IMR-90 (cell line): ENCODE measurements around the gene ASPRV1. TPM values are rescaled to one million over a fixed set of nuclear protein-coding genes. Genes with fewer than 3 reads are reported as not detected.

Experiments used
- ATAC-seq: fragments of 200-7000 bp; cut with Tn5 transposase; 2 replicates; pipeline ENCODE4 v1.9.1; 2020; ENCODE audit warnings: low read depth, mild to moderate bottlenecking, moderate library complexity
- BruUV-seq: library from RNA; stranded (reverse); fragments of 400-500 nt; replicated peaks from 2 replicates; lab custom pipeline; 2021; lab: Mats Ljungman, UMichigan
- CTCF ChIA-PET: fragments of 300-600 bp; formaldehyde crosslinking; extraction: SDS; loops from one replicate; lab custom pipeline; 2021; ENCODE audit warnings: antibody characterized with exemption; lab: Yijun Ruan, JAX
- POLR2A ChIA-PET: fragments of 300-600 bp; sonication (Branson Sonifier 250); formaldehyde crosslinking; loops from one replicate; lab custom pipeline; 2022; ENCODE audit warnings: antibody characterized with exemption; ENCODE audit not compliant: unreplicated experiment; lab: Charles Lee
- DNase-seq: peaks from one replicate; pipeline ENCODE4 v3.0.0; 2013
- H2AFZ ChIP-seq: replicated peaks from 2 replicates; pipeline ENCODE3; 2013; ENCODE audit warnings: low read length, mild to moderate bottlenecking; ENCODE audit not compliant: poor library complexity
- H2AK5ac ChIP-seq: 2 replicates; pipeline ENCODE4 v1.6.1; 2013; ENCODE audit warnings: low read depth, low read length, inconsistent platforms
- H2AK9ac ChIP-seq: replicated peaks from 2 replicates; pipeline ENCODE3; 2013; ENCODE audit warnings: mild to moderate bottlenecking, low read depth, low read length, moderate library complexity; ENCODE audit not compliant: poor library complexity
- H2BK120ac ChIP-seq: 2 replicates; pipeline ENCODE4 v1.6.1; 2013; ENCODE audit warnings: low read depth, low read length, inconsistent platforms
- H2BK15ac ChIP-seq: 3 replicates; pipeline ENCODE4 v1.6.1; 2013; ENCODE audit warnings: low read depth, low read length, inconsistent platforms
- H2BK20ac ChIP-seq: 2 replicates; pipeline ENCODE4 v1.6.1; 2013; ENCODE audit warnings: low read depth, mild to moderate bottlenecking, inconsistent platforms, low read length, moderate library complexity
- H2BK5ac ChIP-seq: 2 replicates; pipeline ENCODE4 v1.6.1; 2013; ENCODE audit warnings: mild to moderate bottlenecking, low read depth, low read length, inconsistent platforms; ENCODE audit not compliant: poor library complexity, severe bottlenecking
- H3K14ac ChIP-seq: replicated peaks from 2 replicates; pipeline ENCODE4 v1.6.1; 2013; ENCODE audit warnings: low read depth, low read length, inconsistent platforms
- H3K18ac ChIP-seq: 2 replicates; pipeline ENCODE4 v1.6.1; 2013; ENCODE audit warnings: low read depth, low read length, control low read depth
- H3K23ac ChIP-seq: 2 replicates; pipeline ENCODE4 v1.6.1; 2013; ENCODE audit warnings: low read depth, low read length, inconsistent platforms
- H3K27ac ChIP-seq: 2 replicates; pipeline ENCODE4 v1.5.1; 2013; ENCODE audit warnings: mild to moderate bottlenecking, control low read depth, low read length; ENCODE audit not compliant: insufficient read depth
- H3K27me3 ChIP-seq: 2 replicates; pipeline ENCODE4 v1.6.1; 2013; ENCODE audit warnings: low read length; ENCODE audit not compliant: control insufficient read depth, insufficient read depth
- H3K36me3 ChIP-seq: 2 replicates; pipeline ENCODE4 v1.6.1; 2013; ENCODE audit warnings: low read length, mixed read lengths; ENCODE audit not compliant: control insufficient read depth, insufficient read depth
- H3K4ac ChIP-seq: 2 replicates; pipeline ENCODE4 v1.6.1; 2013; ENCODE audit warnings: low read depth, low read length, inconsistent platforms
- H3K4me1 ChIP-seq: 2 replicates; pipeline ENCODE4 v1.6.1; 2013; ENCODE audit warnings: low read length, mixed read lengths; ENCODE audit not compliant: control insufficient read depth, insufficient read depth
- H3K4me2 ChIP-seq: 2 replicates; pipeline ENCODE4 v1.6.1; 2013; ENCODE audit warnings: low read depth, mild to moderate bottlenecking, control low read depth, low read length, moderate library complexity
- H3K4me3 ChIP-seq: 2 replicates; pipeline ENCODE4 v1.5.1; 2013; ENCODE audit warnings: low read depth, mild to moderate bottlenecking, control low read depth, low read length, moderate library complexity; ENCODE audit not compliant: insufficient read depth
- H3K56ac ChIP-seq: 2 replicates; pipeline ENCODE4 v1.6.1; 2013; ENCODE audit warnings: low read length, inconsistent platforms; ENCODE audit not compliant: insufficient read depth; ENCODE audit errors: extremely low read depth
- H3K79me1 ChIP-seq, 2 experiments: 2 replicates each; pipeline ENCODE4 v1.6.1; 2013; ENCODE audit warnings: low read length in 2 of 2, inconsistent platforms in 1 of 2, low read depth in 1 of 2
- H3K9ac ChIP-seq: 2 replicates; pipeline ENCODE4 v1.6.1; 2013; ENCODE audit warnings: low read depth, low read length, control low read depth
- H3K9me1 ChIP-seq: 2 replicates; pipeline ENCODE4 v1.6.1; 2013; ENCODE audit warnings: low read length, inconsistent platforms; ENCODE audit not compliant: insufficient read depth
- H3K9me3 ChIP-seq: 2 replicates; pipeline ENCODE4 v1.6.1; 2013; ENCODE audit warnings: low read length; ENCODE audit not compliant: control insufficient read depth, insufficient read depth
- H4K20me1 ChIP-seq: 2 replicates; pipeline ENCODE4 v1.6.1; 2013; ENCODE audit warnings: low read length, inconsistent platforms; ENCODE audit not compliant: insufficient read depth
- H4K5ac ChIP-seq: 2 replicates; pipeline ENCODE4 v1.6.1; 2013; ENCODE audit warnings: mild to moderate bottlenecking, low read depth, low read length, control low read depth
- H4K8ac ChIP-seq, 2 experiments: 2 replicates each; pipeline ENCODE4 v1.6.1; 2013; ENCODE audit warnings: low read depth in 2 of 2, low read length in 2 of 2, control low read depth in 1 of 2, inconsistent platforms in 1 of 2
- H4K91ac ChIP-seq: 2 replicates; pipeline ENCODE4 v1.6.1; 2013; ENCODE audit warnings: low read depth, low read length, inconsistent platforms; ENCODE audit not compliant: insufficient read depth
- CEBPB ChIP-seq: IDR thresholded peaks from 2 replicates; pipeline ENCODE4 v1.6.1; 2012; ENCODE audit warnings: low read depth, low read length, improper control_type of control experiment
- MAZ ChIP-seq: IDR thresholded peaks from 2 replicates; pipeline ENCODE4 v1.6.1; 2012; ENCODE audit warnings: low read depth, mild to moderate bottlenecking, low read length, improper control_type of control experiment, moderate library complexity, borderline replicate concordance
- MXI1 ChIP-seq: IDR thresholded peaks from 2 replicates; pipeline ENCODE4 v1.6.1; 2012; ENCODE audit warnings: low read depth, mild to moderate bottlenecking, low read length, moderate library complexity, borderline replicate concordance
- NFE2L2 ChIP-seq: fragments of 150-350 bp; IDR thresholded peaks from 2 replicates; pipeline ENCODE4 v1.6.1; 2016; ENCODE audit warnings: low read depth, mild to moderate bottlenecking, low read length
- RCOR1 ChIP-seq: IDR thresholded peaks from 2 replicates; pipeline ENCODE4 v1.6.1; 2012; ENCODE audit warnings: mild to moderate bottlenecking, low read length, improper control_type of control experiment; ENCODE audit not compliant: insufficient replicate concordance
- RFX5 ChIP-seq: IDR thresholded peaks from 2 replicates; pipeline ENCODE4 v1.8.0; 2012; ENCODE audit warnings: low read depth, mild to moderate bottlenecking, low read length, moderate library complexity
- WGBS, 2 experiments: methylation state at CpG; one replicate each; pipeline versions ENCODE4 v1.1.5 to v1.1.7; 2013; ENCODE audit warnings: missing lambda C conversion rate in 2 of 2; ENCODE audit not compliant: insufficient read length in 1 of 2; ENCODE audit errors: extremely low coverage in 2 of 2; 5-methylcytosine and 5-hydroxymethylcytosine counted together
- dilution Hi-C: fragments of 300-500 bp; cut with HindIII; formaldehyde crosslinking; loops from one replicate; pipeline ENCODE4 v1.14.3; 2018; ENCODE audit warnings: low sequenced_read_pairs; ENCODE audit not compliant: unreplicated experiment
- in situ Hi-C: fragments of 300-500 bp; cut with MboI; formaldehyde crosslinking; loops from 3 replicates; pipeline ENCODE4 v1.14.3; 2019; ENCODE audit warnings: low sequenced_read_pairs, inconsistent platforms, mixed read lengths
- intact Hi-C: fragments of 100-400 bp; cut with micrococcal nuclease; formaldehyde crosslinking; loops from 2 replicates; pipeline ENCODE4 v1.10.0; 2022
- polyA plus RNA-seq, 3 experiments: library from polyadenylated mRNA; depleted of rRNA; stranded (reverse); fragments of >200 nt; gene quantifications; 2 replicates each; pipeline ENCODE4 v1.2.3, GENCODE V29; 2012; ENCODE audit warnings: low replicate concordance in 1 of 3
- total RNA-seq: library from RNA; depleted of rRNA; stranded (reverse); fragments of >200 nt; gene quantifications from 2 replicates; pipeline ENCODE4 v1.2.3, GENCODE V29; 2012

Gene ASPRV1
- total and polyA plus RNA-seq, 2 of the 4 experiments (the other 2 are of a cell fraction) = 0.14 to 0.18 TPM

DNA sequence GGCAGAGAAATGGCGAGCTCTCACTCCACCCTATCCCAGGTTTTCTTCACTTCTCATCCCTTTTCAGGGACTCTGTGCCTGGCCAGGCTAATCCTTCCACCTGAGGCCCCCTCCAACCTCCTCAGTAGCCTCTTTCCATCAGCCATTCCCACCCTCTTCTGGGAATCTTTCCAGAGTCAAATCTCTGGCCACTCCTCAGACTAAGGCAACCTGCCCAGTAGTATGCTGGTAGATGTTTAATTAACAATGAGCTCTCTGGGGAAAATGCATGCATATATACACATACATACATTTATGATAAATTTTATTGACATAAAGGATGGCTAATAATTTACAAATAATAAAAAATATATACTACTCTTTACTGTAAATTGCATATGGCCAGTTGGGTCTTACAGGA is 11.4 kb upstream of the ASPRV1 start:
- Histone ChIP-seq H3K4ac (no peak overlapping the region), H3K4me1 (peaks cover 1% of the 10 kb centered on the region; the same call in 1 of the 2 replicates), H3K79me1 (no peaks in the 10 kb centered on the region), H3K27me3 (peaks cover 8% of the 10 kb centered on the region; the same call in 1 of the 2 replicates), H2BK120ac (no peak overlapping the region), H3K56ac (no peak overlapping the region), H2BK5ac (no peak overlapping the region), H4K20me1 (no peaks in the 10 kb centered on the region), H2AFZ (no peak overlapping the region), H3K4me2 (no peak overlapping the region), H3K23ac (no peak overlapping the region), H3K14ac (no peak overlapping the region), H2BK15ac (no peak overlapping the region), H3K9ac (no peak overlapping the region), H2BK20ac (no peak overlapping the region), H3K9me3 (no peaks in the 10 kb centered on the region), H3K9me1 (no peaks in the 10 kb centered on the region), H3K18ac (no peak overlapping the region), H2AK5ac (no peak overlapping the region), H3K27ac (no peak overlapping the region), H3K36me3 (no peaks in the 10 kb centered on the region), H4K5ac (no peak overlapping the region), H2AK9ac (no peak overlapping the region), H3K4me3 (no peak overlapping the region), H4K91ac (no peak overlapping the region), H4K8ac (no peak overlapping the region)
- intact Hi-C loops (no loop called here), in situ Hi-C loops (no loop called here), dilution Hi-C loops (no loop called here)
- BruUV-seq = no TSS peak
- ChIA-PET POLR2A (no interaction called here), CTCF (no interaction called here)
- no peak for TF ChIP-seq CEBPB
- no peak for TF ChIP-seq NFE2L2
- TF ChIP-seq RCOR1 = no peak
- TF ChIP-seq RFX5 = no peak
- no peak for TF ChIP-seq MXI1
- TF ChIP-seq MAZ = no peak
- DNase-seq (no peak), ATAC-seq (no peak)
- no CpG with 5 or more reads among the region's 1 CpG for WGBS, 2 experiments
